GM12875 (cell line): ENCODE measurements around the gene KREMEN1.
A peak's percentile ranks its signal among the peaks of the same experiment; 100 is the strongest.

Experiments
- H3K4me3 ChIP-seq: one replicate; pipeline ENCODE4 v1.5.1; 2011; ENCODE audit warnings: low read depth, low read length, control low read depth
- CTCF ChIP-seq: IDR thresholded peaks from 2 replicates; pipeline ENCODE4 v1.5.1; 2011; ENCODE audit warnings: low read depth, mild to moderate bottlenecking, control low read depth, inconsistent platforms, low read length, moderate library complexity, borderline replicate concordance; ENCODE audit not compliant: insufficient read depth

The KREMEN1 gene

GRCh38 chr22:29152954-29153719, 80.3 kb downstream of the KREMEN1 start:
- TF ChIP-seq CTCF, result no peak
- no peak overlapping the region for H3K4me3 ChIP-seq

GRCh38 chr22:29154364-29155048, 81.7 kb downstream of the KREMEN1 start:
- no peak overlapping the region for H3K4me3 ChIP-seq
- TF ChIP-seq CTCF, result peak; percentile 99

GRCh38 chr22:29155966-29156365, 83.1 kb downstream of the KREMEN1 start:
- no peak overlapping the region for H3K4me3 ChIP-seq
- TF ChIP-seq CTCF, result no peak

GRCh38 chr22:29156507-29156906, 83.7 kb downstream of the KREMEN1 start:
- no peak overlapping the region for H3K4me3 ChIP-seq
- TF ChIP-seq CTCF, result peak; percentile 42; the same call in 1 of the 2 replicates

GRCh38 chr22:29157759-29158535, 85.1 kb downstream of the KREMEN1 start:
- TF ChIP-seq CTCF, result no peak
- no peak overlapping the region for H3K4me3 ChIP-seq

- no peak overlapping the region for H3K4me3 ChIP-seq
- TF ChIP-seq CTCF, result no peak
These were observed 85.7 kb downstream of the KREMEN1 start for GRCh38 chr22:29158546-29158945.
